Stimulated activated CD8-positive, alpha-beta memory T cell treated with anti-CD3 and anti-CD28 coated beads, Interleukin-7, amount 100 ng/mL, for 24 hours (primary cell): ENCODE data around the gene NUDT13.
"Not testable (repeated sequence)": the region's sequence is repeated elsewhere in the genome, so short reads cannot be mapped to it uniquely, and the experiment has no call there.

Source experiments
- DNase-seq: peaks from one replicate; pipeline ENCODE4 v3.0.0-alpha.2; 2020; ENCODE audit warnings: low read depth

The NUDT13 gene

GRCh38 chr10:73099141-73099540, 11.1 kb upstream of the NUDT13 start:
- no peak for DNase-seq

- DNase-seq = no peak
Observed at GRCh38 chr10:73106301-73106700, 4.0 kb upstream of the NUDT13 start.

- not testable (repeated sequence) for DNase-seq
Observed at GRCh38 chr10:73109248-73109652, 1.0 kb upstream of the NUDT13 start.

- not testable (repeated sequence) for DNase-seq
Observed at GRCh38 chr10:73112032-73112431, 1.8 kb downstream of the NUDT13 start.

GRCh38 chr10:73113551-73113950, 3.3 kb downstream of the NUDT13 start:
- DNase-seq = no peak

- DNase-seq = no peak
Observed at GRCh38 chr10:73116017-73116416, 5.8 kb downstream of the NUDT13 start.

- DNase-seq = no peak
Observed at GRCh38 chr10:73117976-73118743, 7.9 kb downstream of the NUDT13 start.

GRCh38 chr10:73119457-73119856, 9.2 kb downstream of the NUDT13 start:
- DNase-seq = no peak

GRCh38 chr10:73119952-73120351, 9.7 kb downstream of the NUDT13 start:
- DNase-seq = no peak

GRCh38 chr10:73126343-73126742, 16.1 kb downstream of the NUDT13 start:
- no peak for DNase-seq

GRCh38 chr10:73131301-73131700, 21.0 kb downstream of the NUDT13 start:
- no peak for DNase-seq

- no peak for DNase-seq
Observed at GRCh38 chr10:73131913-73132686, 21.8 kb downstream of the NUDT13 start.

GRCh38 chr10:73134727-73135126, 24.5 kb downstream of the NUDT13 start:
- no peak for DNase-seq

- DNase-seq = no peak
Observed at GRCh38 chr10:73136627-73137026, 26.4 kb downstream of the NUDT13 start.

GRCh38 chr10:73139251-73139650, 29.0 kb downstream of the NUDT13 start:
- no peak for DNase-seq

- DNase-seq = no peak
Observed at GRCh38 chr10:73141603-73142002, 31.3 kb downstream of the NUDT13 start.

GRCh38 chr10:73150633-73151413, 40.6 kb downstream of the NUDT13 start:
- DNase-seq = not testable (repeated sequence)

- no peak for DNase-seq
Observed at GRCh38 chr10:73152009-73152408, 41.8 kb downstream of the NUDT13 start.

- DNase-seq = no peak
Observed at GRCh38 chr10:73156054-73156453, 45.8 kb downstream of the NUDT13 start.

- DNase-seq = no peak
Observed at GRCh38 chr10:73159038-73159648, 48.9 kb downstream of the NUDT13 start.

GRCh38 chr10:73161079-73161478, 50.8 kb downstream of the NUDT13 start:
- no peak for DNase-seq

- DNase-seq = no peak
Observed at GRCh38 chr10:73161662-73162061, 51.4 kb downstream of the NUDT13 start.
